CD4-positive, alpha-beta T cell treated with Interleukin-2 at 100 ng/mL for 4 hours (primary cell): Measurements from ENCODE around the gene NXPH1.

Source experiments
- DNase-seq: peaks from one replicate; pipeline ENCODE4 v3.0.0-alpha.2; 2020; ENCODE audit warnings: low spot score

The NXPH1 gene

GRCh38 chr7:8433477-8434289 lies at the start of gene NXPH1:
Gene NXPH1, plus strand, starts transcription at chr7:8433609.
- no peak for DNase-seq

GRCh38 chr7:8384901-8385300 lies 48.5 kb upstream of the NXPH1 start:
- no peak for DNase-seq

GRCh38 chr7:8386926-8387550 lies 46.4 kb upstream of the NXPH1 start:
- DNase-seq = no peak

GRCh38 chr7:8387551-8388256 lies 45.7 kb upstream of the NXPH1 start:
- DNase-seq = no peak

GRCh38 chr7:8388257-8388625 lies 45.2 kb upstream of the NXPH1 start:
- DNase-seq = no peak

GRCh38 chr7:8389593-8390261 lies 43.7 kb upstream of the NXPH1 start:
- no peak for DNase-seq

GRCh38 chr7:8390262-8390626 lies 43.2 kb upstream of the NXPH1 start:
- no peak for DNase-seq

GRCh38 chr7:8391353-8392062 lies 41.9 kb upstream of the NXPH1 start:
- DNase-seq = no peak

GRCh38 chr7:8396294-8396693 lies 37.1 kb upstream of the NXPH1 start:
- no peak for DNase-seq

GRCh38 chr7:8408871-8409270 lies 24.5 kb upstream of the NXPH1 start:
- no peak for DNase-seq

- no peak for DNase-seq
Measured at GRCh38 chr7:8411103-8411502, 22.3 kb upstream of the NXPH1 start.

GRCh38 chr7:8413600-8413999 lies 19.8 kb upstream of the NXPH1 start:
- no peak for DNase-seq

- DNase-seq = peak; percentile 59
Measured at GRCh38 chr7:8418629-8419245, 14.7 kb upstream of the NXPH1 start.

GRCh38 chr7:8422177-8422576 lies 11.2 kb upstream of the NXPH1 start:
- DNase-seq = no peak

- no peak for DNase-seq
Measured at GRCh38 chr7:8423057-8423456, 10.4 kb upstream of the NXPH1 start.

- no peak for DNase-seq
Measured at GRCh38 chr7:8425223-8425622, 8.2 kb upstream of the NXPH1 start.

GRCh38 chr7:8430643-8431042 lies 2.8 kb upstream of the NXPH1 start:
- no peak for DNase-seq

GRCh38 chr7:8434290-8435002 lies 1.0 kb downstream of the NXPH1 start:
- DNase-seq = no peak

GRCh38 chr7:8435095-8435494 lies 1.7 kb downstream of the NXPH1 start:
- no peak for DNase-seq

- no peak for DNase-seq
Measured at GRCh38 chr7:8435590-8436545, 2.5 kb downstream of the NXPH1 start.
